Erythroblast (primary cell): ENCODE data around the gene TTC16.

Source experiments
- DNase-seq, 2 experiments: peaks; one replicate each; lab custom pipeline; 2025; lab: John Stamatoyannopoulos, UW
- GATA1 ChIP-seq: IDR thresholded peaks from 2 replicates; pipeline ENCODE4 v1.6.1; 2011; ENCODE audit warnings: low read depth, mild to moderate bottlenecking, control low read depth, low read length, moderate library complexity
- POLR2A ChIP-seq: IDR thresholded peaks from 2 replicates; pipeline ENCODE4 v1.6.1; 2011; ENCODE audit warnings: mild to moderate bottlenecking, low read length

Gene TTC16

GRCh38 chr9:127720865-127721227, 5.0 kb downstream of the TTC16 start:
- no peak for TF ChIP-seq POLR2A
- TF ChIP-seq GATA1, result no peak
- no peak for DNase-seq

- no peak for TF ChIP-seq GATA1
- no peak for TF ChIP-seq POLR2A
These were observed 5.5 kb downstream of the TTC16 start for GRCh38 chr9:127721391-127721821.

GRCh38 chr9:127722055-127722745, 6.3 kb downstream of the TTC16 start:
- TF ChIP-seq POLR2A (no peak), GATA1 (no peak)
- DNase-seq, result no peak

More at GRCh38 chr9:127721391-127721821, 5.5 kb downstream of the TTC16 start:
- DNase-seq, result no peak

GRCh38 chr9:127723013-127723412, 7.1 kb downstream of the TTC16 start:
- TF ChIP-seq GATA1 (no peak), POLR2A (no peak)
- DNase-seq, result no peak

- DNase-seq, result no peak
- TF ChIP-seq POLR2A (no peak), GATA1 (no peak)
These were observed 7.6 kb downstream of the TTC16 start for GRCh38 chr9:127723444-127723843.

- TF ChIP-seq GATA1, result no peak
- no peak for TF ChIP-seq POLR2A
These were observed 8.1 kb downstream of the TTC16 start for GRCh38 chr9:127724012-127724411.

GRCh38 chr9:127726871-127727270, 11.0 kb downstream of the TTC16 start:
- no peak for TF ChIP-seq POLR2A
- TF ChIP-seq GATA1, result no peak
- DNase-seq, result no peak

More at GRCh38 chr9:127724012-127724411, 8.1 kb downstream of the TTC16 start:
- DNase-seq, result no peak

- TF ChIP-seq GATA1, result no peak
- TF ChIP-seq POLR2A, result no peak
- no peak for DNase-seq
These were observed 12.9 kb downstream of the TTC16 start for GRCh38 chr9:127728808-127729207.

GRCh38 chr9:127729522-127730256, 13.8 kb downstream of the TTC16 start:
- no peak for TF ChIP-seq GATA1
- no peak for TF ChIP-seq POLR2A
- no peak for DNase-seq

- no peak for DNase-seq
- TF ChIP-seq POLR2A, result no peak
- no peak for TF ChIP-seq GATA1
These were observed 14.4 kb downstream of the TTC16 start for GRCh38 chr9:127730262-127730661.

- no peak for DNase-seq
- TF ChIP-seq POLR2A (no peak), GATA1 (no peak)
These were observed 15.0 kb downstream of the TTC16 start for GRCh38 chr9:127730799-127731410.

GRCh38 chr9:127731938-127732337, 16.1 kb downstream of the TTC16 start:
- DNase-seq, result no peak
- no peak for TF ChIP-seq POLR2A
- no peak for TF ChIP-seq GATA1

- DNase-seq, result no peak
These were observed 16.6 kb downstream of the TTC16 start for GRCh38 chr9:127732444-127732843.

GRCh38 chr9:127733614-127734013, 17.7 kb downstream of the TTC16 start:
- no peak for DNase-seq
- TF ChIP-seq GATA1, result no peak
- no peak for TF ChIP-seq POLR2A

More at GRCh38 chr9:127732444-127732843, 16.6 kb downstream of the TTC16 start:
- TF ChIP-seq GATA1 (no peak), POLR2A (no peak)

- DNase-seq, result no peak
- TF ChIP-seq GATA1 (no peak), POLR2A (no peak)
These were observed 18.4 kb downstream of the TTC16 start for GRCh38 chr9:127734247-127734746.
